ENCODE measurements around the gene PSMD11. TPM values are rescaled to one million over a fixed set of nuclear protein-coding genes. Genes with fewer than 3 reads are reported as not detected.

Gene PSMD11
- total RNA-seq, 4 donors from 2014 or later, result 44.2 to 77.0 (median 54.2) TPM

DNA sequence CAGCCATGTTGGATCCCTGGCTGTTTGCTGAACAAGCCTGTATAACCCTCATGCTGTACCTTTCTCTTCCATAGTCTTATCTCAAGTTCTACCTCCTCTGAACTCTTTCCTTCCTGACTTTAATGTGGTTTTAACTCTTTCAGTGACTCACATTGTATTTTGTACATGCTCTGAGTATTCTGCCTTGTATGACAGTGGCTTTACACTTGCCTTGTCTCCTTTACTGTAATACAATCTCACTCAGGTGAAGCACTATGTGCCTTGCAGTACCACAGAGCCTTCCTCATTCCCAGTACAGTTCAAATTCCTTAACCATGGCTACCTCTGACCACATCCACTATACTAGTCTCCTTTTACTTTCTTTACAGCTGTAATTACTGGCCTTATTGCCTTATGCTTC lies 14.1 kb downstream of the PSMD11 start:
- H3K4me3 ChIP-seq (ENCODE audit: low read depth, poor library complexity, severe bottlenecking), result no peak overlapping the region
- no peak for TF ChIP-seq CTCF (IDR thresholded peaks at IDR 0.05)
- no peak for TF ChIP-seq POLR2A (IDR thresholded peaks at IDR 0.05)
- DNase-seq (ENCODE audit: low spot score in 2 of 2), result no peak
- intact Hi-C loops (cut with DNase I; ENCODE audit: low total_unique reads), result no loop called here

GRCh38 chr17:32460054-32460453 lies 15.7 kb downstream of the PSMD11 start:
- WGBS, 2 donors, result 90 to 91% methylated on average over 4 of the region's 4 CpGs
- no peak for DNase-seq (ENCODE audit: low spot score in 2 of 2)
- intact Hi-C loops (cut with DNase I; ENCODE audit: low total_unique reads), result no loop called here
- TF ChIP-seq CTCF (IDR thresholded peaks at IDR 0.05), result no peak
- TF ChIP-seq POLR2A (IDR thresholded peaks at IDR 0.05), result no peak
- no peak overlapping the region for H3K4me3 ChIP-seq (ENCODE audit: low read depth, poor library complexity, severe bottlenecking)

DNA sequence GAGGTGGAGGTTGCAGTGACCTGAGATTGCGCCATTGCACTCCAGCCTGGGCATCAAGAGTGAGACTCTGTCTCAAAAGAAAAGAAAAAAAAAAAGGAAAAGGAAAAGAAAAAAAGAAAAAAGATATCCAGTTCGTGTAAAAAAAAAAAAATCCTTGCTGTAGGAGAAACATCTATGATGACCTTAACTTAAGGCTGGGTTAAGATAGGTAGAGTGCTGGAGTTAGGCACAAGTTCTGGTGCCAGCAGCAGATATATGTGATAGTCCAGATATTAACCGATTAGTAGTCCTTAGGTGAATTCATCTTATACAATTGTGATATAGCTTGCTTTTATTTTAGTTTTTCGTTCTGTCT lies 17.2 kb downstream of the PSMD11 start:
- no peak overlapping the region for H3K4me3 ChIP-seq (ENCODE audit: low read depth, poor library complexity, severe bottlenecking)
- 71 to 75% methylated on average over 4 of the region's 4 CpGs for WGBS, 2 donors
- no peak for TF ChIP-seq POLR2A (IDR thresholded peaks at IDR 0.05)
- TF ChIP-seq CTCF (IDR thresholded peaks at IDR 0.05), result no peak
- DNase-seq (ENCODE audit: low spot score in 2 of 2), result no peak
- intact Hi-C loops (cut with DNase I; ENCODE audit: low total_unique reads), result no loop called here

- no peak for TF ChIP-seq POLR2A (IDR thresholded peaks at IDR 0.05)
- TF ChIP-seq CTCF (IDR thresholded peaks at IDR 0.05), result peak in 1 of 3 donors; percentile 13
- WGBS, 2 donors, result 39 to 41% methylated on average over 1 of the region's 1 CpG
- H3K4me3 ChIP-seq (ENCODE audit: low read depth, poor library complexity, severe bottlenecking), result no peak overlapping the region
- intact Hi-C loops (cut with DNase I; ENCODE audit: low total_unique reads), result no loop called here
- DNase-seq (ENCODE audit: low spot score in 2 of 2), result no peak
Observed at GRCh38 chr17:32461853-32462617, 17.7 kb downstream of the PSMD11 start.

- intact Hi-C loops (cut with DNase I; ENCODE audit: low total_unique reads), result no loop called here
Observed at GRCh38 chr17:32463304-32463703, 19.0 kb downstream of the PSMD11 start.

More at GRCh38 chr17:32463304-32463703, 19.0 kb downstream of the PSMD11 start:
- DNase-seq (ENCODE audit: low spot score in 2 of 2), result no peak
- 88 to 96% methylated on average over 3 of the region's 3 CpGs for WGBS, 2 donors
- TF ChIP-seq CTCF (IDR thresholded peaks at IDR 0.05) (no peak), POLR2A (IDR thresholded peaks at IDR 0.05) (no peak)
- H3K4me3 ChIP-seq (ENCODE audit: low read depth, poor library complexity, severe bottlenecking), result no peak overlapping the region

Data from lower leg skin (tissue), 4 donors.